Lower leg skin (tissue), 3 donors: ENCODE data around the gene ZCWPW1.

Experiments used
- POLR2A ChIP-seq, 2 donors: fragments of 450-650 bp; IDR thresholded peaks; one replicate each; pipeline ENCODE4 v1.6.1; 2016 to 2017; ENCODE audit warnings: antibody characterized with exemption in 2 of 2, mild to moderate bottlenecking in 1 of 2, moderate library complexity in 1 of 2
- TF ChIP-seq, protein P1 (sequence below), 3 donors: fragments of 450-650 bp; IDR thresholded peaks; one replicate each; pipeline ENCODE4 v1.5.1; 2016; ENCODE audit warnings: antibody characterized with exemption in 3 of 3, mild to moderate bottlenecking in 3 of 3, moderate library complexity in 2 of 3

GRCh38 chr7:100387695-100388094, 40.8 kb downstream of the ZCWPW1 start:
- TF ChIP-seq, protein P1, sequence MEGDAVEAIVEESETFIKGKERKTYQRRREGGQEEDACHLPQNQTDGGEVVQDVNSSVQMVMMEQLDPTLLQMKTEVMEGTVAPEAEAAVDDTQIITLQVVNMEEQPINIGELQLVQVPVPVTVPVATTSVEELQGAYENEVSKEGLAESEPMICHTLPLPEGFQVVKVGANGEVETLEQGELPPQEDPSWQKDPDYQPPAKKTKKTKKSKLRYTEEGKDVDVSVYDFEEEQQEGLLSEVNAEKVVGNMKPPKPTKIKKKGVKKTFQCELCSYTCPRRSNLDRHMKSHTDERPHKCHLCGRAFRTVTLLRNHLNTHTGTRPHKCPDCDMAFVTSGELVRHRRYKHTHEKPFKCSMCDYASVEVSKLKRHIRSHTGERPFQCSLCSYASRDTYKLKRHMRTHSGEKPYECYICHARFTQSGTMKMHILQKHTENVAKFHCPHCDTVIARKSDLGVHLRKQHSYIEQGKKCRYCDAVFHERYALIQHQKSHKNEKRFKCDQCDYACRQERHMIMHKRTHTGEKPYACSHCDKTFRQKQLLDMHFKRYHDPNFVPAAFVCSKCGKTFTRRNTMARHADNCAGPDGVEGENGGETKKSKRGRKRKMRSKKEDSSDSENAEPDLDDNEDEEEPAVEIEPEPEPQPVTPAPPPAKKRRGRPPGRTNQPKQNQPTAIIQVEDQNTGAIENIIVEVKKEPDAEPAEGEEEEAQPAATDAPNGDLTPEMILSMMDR (IDR thresholded peaks at IDR 0.05): no peak
- no peak for TF ChIP-seq POLR2A (IDR thresholded peaks at IDR 0.05)
